EL (cell line): ENCODE measurements around the gene COL6A6.
"Not testable (repeated sequence)": the region's sequence is repeated elsewhere in the genome, so short reads cannot be mapped to it uniquely, and the experiment has no call there.

Source experiments
- DNase-seq: peaks from one replicate; pipeline ENCODE4 v3.0.0-alpha.2; 2016

The COL6A6 gene

DNA sequence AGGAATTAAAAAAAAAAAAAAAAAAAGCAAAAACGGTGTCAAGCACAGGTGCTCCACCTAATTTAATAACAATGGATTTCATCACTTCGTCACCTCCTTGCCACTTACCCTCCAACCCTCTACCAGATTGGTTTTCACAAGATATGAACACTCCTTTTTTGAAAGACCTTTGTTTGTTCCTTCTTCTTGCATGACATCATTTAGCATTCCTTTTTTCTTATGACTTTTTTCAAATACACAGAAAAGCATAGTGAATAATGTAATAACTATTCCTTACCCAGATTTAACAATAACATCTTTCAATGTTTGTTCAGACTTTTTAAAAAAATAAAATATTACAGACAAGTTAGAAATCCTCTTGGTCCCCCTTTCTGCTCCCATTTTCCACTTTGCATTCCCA is 16.3 kb downstream of the COL6A6 start:
- no peak for DNase-seq

DNA sequence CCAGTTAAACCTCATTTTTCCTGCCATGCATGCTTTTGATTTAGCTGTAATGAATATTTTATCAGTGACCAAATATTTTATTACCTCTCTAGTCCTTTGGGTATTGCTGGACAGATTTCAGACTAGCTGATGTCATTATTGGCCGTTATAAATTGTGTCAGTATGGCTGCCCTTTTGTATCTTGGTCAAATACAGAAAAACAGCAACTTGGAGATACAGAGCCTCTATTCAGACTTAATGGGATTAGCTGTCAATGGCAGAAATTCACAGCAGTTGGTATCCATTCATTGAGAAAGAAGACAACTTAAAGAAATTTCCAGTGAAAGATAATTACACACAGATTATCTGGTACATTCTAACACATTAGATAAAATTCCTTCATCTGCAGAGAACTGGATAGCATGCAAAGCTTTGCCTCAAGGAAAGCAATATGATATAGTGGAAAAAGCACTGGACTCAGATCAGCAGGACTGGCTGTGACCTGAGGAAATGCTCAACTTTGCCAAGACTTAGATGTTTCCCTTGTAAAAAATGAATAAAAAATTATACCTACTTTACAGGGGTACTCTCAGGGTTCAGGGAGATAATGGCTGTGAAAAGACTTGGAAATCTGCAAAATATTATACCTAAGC is 20.8 kb downstream of the COL6A6 start:
- DNase-seq, result no peak

DNA sequence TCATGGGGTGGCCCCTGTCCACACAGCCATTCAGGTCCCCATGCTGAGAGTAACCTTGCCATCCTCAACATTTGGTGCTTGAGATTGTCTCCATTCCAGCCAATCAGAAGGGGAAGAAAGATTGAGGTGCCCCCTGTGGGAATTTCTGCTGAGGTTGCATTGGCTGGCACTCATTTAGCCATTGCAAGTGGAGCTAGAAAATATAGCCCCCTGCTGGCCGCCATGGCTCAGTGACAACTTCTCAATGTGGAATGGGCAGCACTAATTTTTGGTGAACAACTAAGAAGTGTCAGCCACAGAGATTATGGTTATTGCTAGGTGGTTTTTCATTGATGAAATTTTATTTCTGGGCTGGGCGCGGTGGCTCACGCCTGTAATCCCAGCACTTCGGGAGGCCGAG is 22.0 kb downstream of the COL6A6 start:
- peak; percentile 38 for DNase-seq

DNA sequence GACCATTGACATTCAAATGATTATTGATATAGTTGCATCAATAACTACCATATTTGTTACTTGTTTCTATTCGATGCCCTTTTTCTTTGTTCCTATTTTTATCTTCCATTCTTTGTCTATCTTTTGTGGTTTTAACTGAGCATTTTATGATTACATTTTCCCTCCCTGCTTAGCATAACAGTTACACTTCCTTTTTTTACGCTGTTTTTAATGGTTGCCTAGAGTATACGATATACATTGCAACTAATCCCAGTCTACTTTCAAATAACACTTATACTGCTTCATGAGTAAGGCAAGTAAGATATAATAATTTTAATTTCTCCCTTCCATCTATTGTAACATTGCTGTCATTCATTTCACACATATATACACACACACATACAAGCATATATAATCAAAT is 26.3 kb downstream of the COL6A6 start:
- DNase-seq, result no peak

DNA sequence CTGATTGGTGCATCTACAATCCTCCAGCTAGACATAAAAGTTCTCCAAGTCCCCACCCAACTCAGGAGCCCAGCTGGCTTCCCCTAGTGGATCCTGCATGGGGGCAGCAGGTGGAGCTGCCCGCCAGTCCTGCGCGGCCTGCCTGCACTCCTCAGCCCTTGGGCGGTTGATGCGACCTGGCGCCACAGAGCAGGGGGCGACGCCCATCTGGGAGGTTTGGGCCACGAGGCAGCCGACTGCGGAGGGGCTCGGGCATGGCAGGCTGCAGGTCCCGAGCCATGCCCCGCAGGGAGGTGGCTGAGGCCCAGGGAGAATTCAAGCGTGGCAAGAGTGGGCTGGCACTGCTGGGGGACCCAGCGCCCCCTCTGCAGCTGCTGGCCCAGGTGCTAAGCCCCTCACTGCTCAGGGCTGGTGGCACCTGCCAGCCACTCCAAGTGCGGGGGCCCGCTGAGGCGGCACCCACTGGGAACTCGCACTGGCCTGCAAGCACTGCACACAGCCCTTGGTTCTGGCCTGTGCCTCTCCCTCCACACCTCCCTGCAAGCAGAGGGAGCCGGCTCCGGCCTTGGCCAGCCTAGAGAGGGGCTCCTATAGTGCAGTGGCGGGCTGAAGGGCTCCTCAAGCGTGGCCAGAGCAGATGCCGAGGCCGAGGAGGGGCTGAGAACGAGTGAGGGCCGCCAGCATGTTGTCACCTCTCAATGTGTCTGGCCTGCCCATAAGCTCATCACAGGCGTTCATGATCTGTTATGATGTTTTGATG is 30.1 kb downstream of the COL6A6 start:
- no peak for DNase-seq

DNA sequence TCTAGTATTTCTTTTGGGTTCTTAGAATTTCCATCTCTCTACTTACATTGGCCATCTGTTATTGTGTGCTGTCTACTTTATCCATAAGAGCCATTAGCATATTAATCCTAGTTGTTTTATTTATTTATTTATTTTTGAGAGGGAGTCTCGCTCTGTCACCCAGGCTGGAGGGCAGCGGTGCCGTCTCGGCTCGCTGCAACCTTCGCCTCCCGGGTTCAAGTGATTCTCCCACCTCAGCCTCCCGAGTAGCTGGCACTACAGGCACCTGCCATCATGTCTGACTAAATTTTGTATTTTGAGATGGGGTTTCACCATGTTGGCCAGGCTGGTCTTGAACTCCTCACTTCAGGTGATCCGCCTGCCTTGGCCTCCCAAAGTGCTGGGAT is 30.7 kb downstream of the COL6A6 start:
- not testable (repeated sequence) for DNase-seq

DNA sequence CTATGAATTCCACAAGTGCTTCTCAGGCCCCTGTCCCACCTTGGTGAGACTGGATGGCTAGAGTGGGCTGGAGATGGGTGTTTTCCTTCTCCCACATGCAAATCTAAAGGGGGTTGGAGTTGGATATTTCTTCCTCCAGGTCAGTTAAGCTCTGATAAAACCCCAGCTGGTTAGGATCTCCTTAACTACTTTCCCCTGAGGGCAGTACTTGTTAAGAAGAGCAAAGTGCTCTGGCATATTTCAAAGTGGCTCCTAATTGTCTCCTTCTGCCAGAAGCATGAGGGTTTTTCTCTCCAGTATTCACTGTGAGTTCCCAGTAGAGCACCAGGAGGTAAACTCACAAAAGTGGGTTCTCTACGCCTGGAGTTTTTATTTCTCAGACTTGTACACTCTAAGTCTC is 31.4 kb downstream of the COL6A6 start:
- DNase-seq, result no peak

DNA sequence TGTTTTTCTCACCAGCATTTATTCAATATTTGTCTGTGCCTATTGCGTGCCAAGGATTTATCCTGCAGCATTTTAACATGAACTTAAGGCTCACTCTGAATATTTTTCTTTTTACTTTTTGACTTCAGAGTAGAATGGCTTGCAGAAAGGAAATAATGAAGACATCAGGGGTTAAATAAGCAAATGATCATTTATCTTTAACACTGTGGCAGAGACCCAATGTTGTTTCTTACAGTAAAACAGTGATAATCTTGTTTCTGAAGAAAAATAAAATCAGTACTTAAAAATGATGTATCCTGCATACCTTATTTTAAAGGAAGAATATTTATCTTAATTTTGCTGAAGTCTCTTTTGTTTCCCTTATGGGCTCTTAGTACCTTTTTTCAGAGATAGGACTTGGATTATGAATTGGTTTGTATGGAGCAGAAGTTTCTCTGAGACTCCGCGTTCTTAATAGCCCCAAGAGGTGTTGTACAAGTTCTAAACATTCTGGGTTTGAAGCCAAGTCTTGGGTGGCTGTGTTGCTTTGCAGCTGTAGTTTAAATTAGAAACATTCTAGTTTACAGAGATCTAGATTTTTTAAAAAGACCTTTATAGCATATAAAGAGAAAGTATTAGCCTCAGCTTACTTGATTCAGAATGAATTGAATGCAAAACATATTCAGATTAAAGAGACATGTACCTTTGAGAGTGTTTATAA is 40.5 kb downstream of the COL6A6 start:
- DNase-seq, result no peak

DNA sequence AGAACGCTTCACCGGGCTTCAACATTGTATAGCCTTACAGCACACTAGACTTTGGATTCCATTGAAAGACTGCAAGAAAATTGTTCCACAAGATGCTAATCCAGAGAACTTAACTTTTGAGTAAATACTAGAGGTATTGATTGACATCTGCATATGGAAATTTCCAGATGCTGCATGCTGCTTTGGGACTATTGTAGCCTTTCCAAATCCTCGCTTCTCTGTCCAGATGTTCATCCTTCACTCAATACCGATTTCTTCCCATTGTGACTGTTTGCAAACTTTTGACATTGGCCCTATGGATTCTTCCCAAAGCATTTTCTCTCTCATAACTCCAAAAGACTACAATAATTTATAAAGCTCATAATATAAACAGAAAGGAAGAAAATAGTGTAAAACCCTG is 41.4 kb downstream of the COL6A6 start:
- DNase-seq, result no peak

DNA sequence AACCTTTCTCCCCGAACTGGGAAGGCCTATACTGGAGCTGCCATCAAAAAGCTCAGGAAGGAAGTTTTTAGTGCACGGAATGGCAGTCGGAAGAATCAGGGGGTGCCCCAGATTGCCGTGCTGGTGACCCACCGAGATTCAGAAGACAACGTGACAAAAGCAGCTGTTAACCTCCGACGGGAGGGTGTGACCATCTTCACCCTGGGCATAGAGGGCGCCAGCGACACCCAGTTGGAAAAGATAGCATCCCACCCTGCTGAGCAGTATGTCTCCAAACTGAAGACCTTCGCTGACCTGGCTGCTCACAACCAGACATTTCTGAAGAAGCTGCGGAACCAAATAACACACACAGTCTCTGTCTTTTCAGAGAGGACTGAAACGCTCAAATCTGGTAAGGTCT is 48.2 kb downstream of the COL6A6 start:
- no peak for DNase-seq
